ENCODE data around the gene DDX21.

DDX21 gene

GRCh38 chr10:68981074-68981473 lies 25.1 kb downstream of the DDX21 start (continued):
- TF ChIP-seq ATF2 (tag by site-specific recombination; IDR thresholded peaks at IDR 0.05; ENCODE audit: low read depth): no peak
- no peak for TF ChIP-seq ZNF335 (tag by site-specific recombination; conservative IDR thresholded peaks at IDR 0.05)

GRCh38 chr10:68982389-68982788 lies 26.4 kb downstream of the DDX21 start:
- Histone ChIP-seq H3K9me3 (ENCODE audit: control insufficient read depth, insufficient read depth, low read depth, low read length) (no peaks in the 10 kb centered on the region), H3K36me3 (ENCODE audit: control insufficient read depth in 2 of 2, insufficient read depth in 1 of 2, low read length in 2 of 2) (peaks cover 52 to 79% of the 10 kb centered on the region in 2 experiments), H3K4me1 (ENCODE audit: control insufficient read depth, insufficient read depth, low read length) (no peaks in the 10 kb centered on the region), H3K27ac (ENCODE audit: extremely low read depth, low read depth, low read length) (no peak overlapping the region), H3K4me3 (ENCODE audit: low read depth, low read length) (no peak overlapping the region)
- POLR2A ChIA-PET: no interaction called here
- CTCF ChIA-PET: no interaction called here
- TF ChIP-seq ZNF555 (tag by site-specific recombination; conservative IDR thresholded peaks at IDR 0.05) (no peak), ZNF670 (tag by site-specific recombination; IDR thresholded peaks at IDR 0.05; ENCODE audit: low read depth) (no peak), ATF2 (tag by site-specific recombination; IDR thresholded peaks at IDR 0.05; ENCODE audit: low read depth) (no peak), ZNF398 (tag by site-specific recombination; IDR thresholded peaks at IDR 0.05) (no peak)

DNA sequence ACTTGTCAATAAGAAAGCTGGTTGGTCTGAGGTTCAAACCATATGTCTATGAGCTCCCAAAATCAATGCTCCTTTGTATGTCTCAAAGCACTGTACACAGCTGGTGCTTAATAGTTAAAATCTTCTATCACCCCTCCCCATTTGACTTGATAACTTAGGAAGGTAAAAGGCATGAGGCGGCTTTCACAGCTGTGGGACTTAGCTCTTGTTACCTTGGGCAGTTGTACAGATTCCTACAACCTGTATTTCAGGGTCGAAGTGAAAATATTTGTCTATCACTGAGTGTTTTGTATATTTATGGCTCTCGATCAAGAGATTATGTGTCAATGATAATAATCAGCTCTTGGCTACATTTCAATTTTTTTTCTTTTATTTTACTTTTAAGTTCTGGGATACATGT lies 31.6 kb downstream of the DDX21 start:
- H3K27ac ChIP-seq (ENCODE audit: extremely low read depth, low read depth, low read length): no peak overlapping the region
- POLR2A ChIA-PET: interaction anchor here (0.7 to 1.4 kb wide), 2 partner anchors 32 to 462 kb away, joined by 3 to 6 read pairs; partner anchors contain the start of gene DDX21
- CTCF ChIA-PET: interaction anchor here (0.6 to 1.0 kb wide), 4 partner anchors 10 to 250 kb away, joined by 3 to 7 read pairs (median 3); no protein-coding TSS in a partner anchor

GRCh38 chr10:68988530-68989316 lies 32.8 kb downstream of the DDX21 start, which contains the start of gene KIFBP:
Gene KIFBP, plus strand, starts transcription at chr10:68988803. Its CDS starts 30 bp downstream, at chr10:68988833.
- ChIA-PET CTCF (interaction anchor here (0.6 to 1.0 kb wide), 3 partner anchors 23 to 249 kb away, joined by 3 read pairs; no protein-coding TSS in a partner anchor), POLR2A (interaction anchor here (1.4 kb wide), 1 partner anchor 33 kb away, joined by 6 read pairs; the partner anchor contains the start of gene DDX21)
- H3K36me3 ChIP-seq (ENCODE audit: control insufficient read depth in 2 of 2, insufficient read depth in 1 of 2, low read length in 2 of 2): peaks cover 11 to 28% of the 10 kb centered on the region in 2 experiments
- H3K9me3 ChIP-seq (ENCODE audit: control insufficient read depth, insufficient read depth, low read depth, low read length): no peaks in the 10 kb centered on the region
- H3K27ac ChIP-seq (ENCODE audit: extremely low read depth, low read depth, low read length): peak within 1 kb of the TSS; percentile 84
- H3K4me3 ChIP-seq (ENCODE audit: low read depth, low read length): peak within 1 kb of the TSS; percentile 76
- peaks cover 13% of the 10 kb centered on the region; the same call in 1 of the 2 replicates for H3K4me1 ChIP-seq (ENCODE audit: control insufficient read depth, insufficient read depth, low read length)
- TF ChIP-seq ZNF48 (tag by site-specific recombination; IDR thresholded peaks at IDR 0.05) (no peak), ZXDB (tag by site-specific recombination; IDR thresholded peaks at IDR 0.05) (peak; percentile 79), ZEB2 (tag by site-specific recombination; IDR thresholded peaks at IDR 0.05) (peak; percentile 50), ZNF280D (tag by site-specific recombination; IDR thresholded peaks at IDR 0.05) (no peak), HOXC10 (CRISPR knock-in tag; IDR thresholded peaks at IDR 0.05) (no peak)
- TF ChIP-seq, protein P1, sequence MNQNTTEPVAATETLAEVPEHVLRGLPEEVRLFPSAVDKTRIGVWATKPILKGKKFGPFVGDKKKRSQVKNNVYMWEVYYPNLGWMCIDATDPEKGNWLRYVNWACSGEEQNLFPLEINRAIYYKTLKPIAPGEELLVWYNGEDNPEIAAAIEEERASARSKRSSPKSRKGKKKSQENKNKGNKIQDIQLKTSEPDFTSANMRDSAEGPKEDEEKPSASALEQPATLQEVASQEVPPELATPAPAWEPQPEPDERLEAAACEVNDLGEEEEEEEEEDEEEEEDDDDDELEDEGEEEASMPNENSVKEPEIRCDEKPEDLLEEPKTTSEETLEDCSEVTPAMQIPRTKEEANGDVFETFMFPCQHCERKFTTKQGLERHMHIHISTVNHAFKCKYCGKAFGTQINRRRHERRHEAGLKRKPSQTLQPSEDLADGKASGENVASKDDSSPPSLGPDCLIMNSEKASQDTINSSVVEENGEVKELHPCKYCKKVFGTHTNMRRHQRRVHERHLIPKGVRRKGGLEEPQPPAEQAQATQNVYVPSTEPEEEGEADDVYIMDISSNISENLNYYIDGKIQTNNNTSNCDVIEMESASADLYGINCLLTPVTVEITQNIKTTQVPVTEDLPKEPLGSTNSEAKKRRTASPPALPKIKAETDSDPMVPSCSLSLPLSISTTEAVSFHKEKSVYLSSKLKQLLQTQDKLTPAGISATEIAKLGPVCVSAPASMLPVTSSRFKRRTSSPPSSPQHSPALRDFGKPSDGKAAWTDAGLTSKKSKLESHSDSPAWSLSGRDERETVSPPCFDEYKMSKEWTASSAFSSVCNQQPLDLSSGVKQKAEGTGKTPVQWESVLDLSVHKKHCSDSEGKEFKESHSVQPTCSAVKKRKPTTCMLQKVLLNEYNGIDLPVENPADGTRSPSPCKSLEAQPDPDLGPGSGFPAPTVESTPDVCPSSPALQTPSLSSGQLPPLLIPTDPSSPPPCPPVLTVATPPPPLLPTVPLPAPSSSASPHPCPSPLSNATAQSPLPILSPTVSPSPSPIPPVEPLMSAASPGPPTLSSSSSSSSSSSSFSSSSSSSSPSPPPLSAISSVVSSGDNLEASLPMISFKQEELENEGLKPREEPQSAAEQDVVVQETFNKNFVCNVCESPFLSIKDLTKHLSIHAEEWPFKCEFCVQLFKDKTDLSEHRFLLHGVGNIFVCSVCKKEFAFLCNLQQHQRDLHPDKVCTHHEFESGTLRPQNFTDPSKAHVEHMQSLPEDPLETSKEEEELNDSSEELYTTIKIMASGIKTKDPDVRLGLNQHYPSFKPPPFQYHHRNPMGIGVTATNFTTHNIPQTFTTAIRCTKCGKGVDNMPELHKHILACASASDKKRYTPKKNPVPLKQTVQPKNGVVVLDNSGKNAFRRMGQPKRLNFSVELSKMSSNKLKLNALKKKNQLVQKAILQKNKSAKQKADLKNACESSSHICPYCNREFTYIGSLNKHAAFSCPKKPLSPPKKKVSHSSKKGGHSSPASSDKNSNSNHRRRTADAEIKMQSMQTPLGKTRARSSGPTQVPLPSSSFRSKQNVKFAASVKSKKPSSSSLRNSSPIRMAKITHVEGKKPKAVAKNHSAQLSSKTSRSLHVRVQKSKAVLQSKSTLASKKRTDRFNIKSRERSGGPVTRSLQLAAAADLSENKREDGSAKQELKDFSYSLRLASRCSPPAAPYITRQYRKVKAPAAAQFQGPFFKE (tag by site-specific recombination; IDR thresholded peaks at IDR 0.05; ENCODE audit: borderline replicate concordance): no peak

More for the DNA sequence above, 31.6 kb downstream of the DDX21 start:
- no peak overlapping the region for H3K4me3 ChIP-seq (ENCODE audit: low read depth, low read length)
- peak; percentile 71 for TF ChIP-seq ZBTB20 (tag by site-specific recombination; IDR thresholded peaks at IDR 0.05)
- TF ChIP-seq ZNF792 (tag by site-specific recombination; IDR thresholded peaks at IDR 0.05): 0 out of 2 replicates have a peak, but pooled peaks have one; percentile 28
- TF ChIP-seq ZNF707 (tag by site-specific recombination; IDR thresholded peaks at IDR 0.05): no peak
- H3K36me3 ChIP-seq (ENCODE audit: control insufficient read depth in 2 of 2, insufficient read depth in 1 of 2, low read length in 2 of 2): peaks cover 22 to 35% of the 10 kb centered on the region in 2 experiments
- no peaks in the 10 kb centered on the region for H3K9me3 ChIP-seq (ENCODE audit: control insufficient read depth, insufficient read depth, low read depth, low read length)
- H3K4me1 ChIP-seq (ENCODE audit: control insufficient read depth, insufficient read depth, low read length): peaks cover 9% of the 10 kb centered on the region; the same call in 1 of the 2 replicates

All from HEK293 (cell line).